Measurements from ENCODE around the gene KIF26B.

The KIF26B gene

DNA sequence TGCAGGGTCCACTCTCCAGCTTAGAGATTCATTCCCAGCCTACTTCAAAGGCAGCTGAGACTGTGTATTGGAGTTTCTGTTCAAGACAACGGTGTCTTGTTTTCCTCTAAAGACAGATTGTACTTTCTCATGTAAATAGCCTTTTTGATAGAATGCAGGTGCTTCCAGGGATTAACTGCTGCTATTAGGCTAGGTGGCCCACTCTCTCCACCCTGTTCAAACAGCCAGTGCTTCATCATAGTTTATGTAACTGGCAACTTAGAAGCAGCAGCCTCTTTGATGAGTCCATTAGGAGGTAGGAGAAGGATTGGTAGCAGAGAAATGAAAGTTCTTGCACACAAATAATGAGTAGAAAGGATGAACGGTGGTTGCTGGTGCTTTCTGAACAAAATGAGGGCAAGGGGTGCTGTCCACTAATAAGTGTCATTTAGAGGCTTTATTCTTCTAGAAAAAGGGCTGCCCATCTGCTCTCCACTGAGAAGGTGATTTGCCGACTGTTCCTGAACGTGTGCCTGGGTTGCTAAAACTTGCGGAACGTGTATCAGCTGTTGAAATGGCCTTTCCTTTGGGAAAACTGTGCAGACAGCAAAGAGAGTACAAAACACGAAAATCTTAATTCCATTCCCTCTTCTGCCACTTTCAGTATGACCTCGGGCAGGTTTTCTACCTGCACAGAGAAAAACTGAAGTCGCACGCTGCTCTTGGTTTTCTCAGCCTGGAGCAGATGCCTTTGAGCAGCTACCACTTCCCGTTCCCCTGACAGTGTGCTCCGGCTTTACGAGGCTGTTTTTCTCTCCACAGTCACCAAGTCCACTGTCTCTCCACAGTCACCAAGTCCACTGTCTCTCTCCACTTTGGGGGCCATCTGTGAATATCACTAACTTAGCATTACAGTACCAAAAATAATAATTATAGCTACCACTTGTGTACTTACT, 228.9 kb downstream of the KIF26B start:
- ChIA-PET POLR2A (interaction anchor here (0.9 kb wide), 1 partner anchor 230 kb away, joined by 3 read pairs; no protein-coding TSS in a partner anchor), CTCF (interaction anchor here (0.5 to 1.6 kb wide), 2 partner anchors 230 to 235 kb away, joined by 3 to 5 read pairs; no protein-coding TSS in a partner anchor)
- Histone ChIP-seq H3K36me3 (ENCODE audit: control insufficient read depth in 4 of 4, insufficient read depth in 4 of 4, low read length in 3 of 4) (no peaks in the 10 kb centered on the region), H3K27ac (ENCODE audit: insufficient read depth in 1 of 2, low read depth in 1 of 2, low read length in 2 of 2, poor library complexity in 1 of 2, severe bottlenecking in 2 of 2) (no peak overlapping the region), H3K4me3 (ENCODE audit: control insufficient read depth in 1 of 7, extremely low read depth in 1 of 7, insufficient read depth in 4 of 7, low read depth in 2 of 7, low read length in 6 of 7) (no peak overlapping the region), H3K9me3 (ENCODE audit: control extremely low read depth in 1 of 5, control insufficient read depth in 4 of 5, insufficient read depth in 2 of 5, low read depth in 1 of 5, low read length in 4 of 5) (no peaks in the 10 kb centered on the region), H3K27me3 (replicated peaks in 2 of 5; ENCODE audit: control insufficient read depth in 4 of 5, insufficient read depth in 5 of 5, low read length in 4 of 5) (peaks cover 0 to 9% (median 0%) of the 10 kb centered on the region in 5 experiments), H3K4me1 (ENCODE audit: control extremely low read depth in 1 of 4, control insufficient read depth in 4 of 4, insufficient read depth in 4 of 4, low read length in 3 of 4) (no peaks in the 10 kb centered on the region)
- peak in 2 of 3 donors; percentile 17 to 28 for DNase-seq
- WGBS (ENCODE audit: insufficient coverage) = 67% methylated on average over 12 of the region's 13 CpGs

DNA sequence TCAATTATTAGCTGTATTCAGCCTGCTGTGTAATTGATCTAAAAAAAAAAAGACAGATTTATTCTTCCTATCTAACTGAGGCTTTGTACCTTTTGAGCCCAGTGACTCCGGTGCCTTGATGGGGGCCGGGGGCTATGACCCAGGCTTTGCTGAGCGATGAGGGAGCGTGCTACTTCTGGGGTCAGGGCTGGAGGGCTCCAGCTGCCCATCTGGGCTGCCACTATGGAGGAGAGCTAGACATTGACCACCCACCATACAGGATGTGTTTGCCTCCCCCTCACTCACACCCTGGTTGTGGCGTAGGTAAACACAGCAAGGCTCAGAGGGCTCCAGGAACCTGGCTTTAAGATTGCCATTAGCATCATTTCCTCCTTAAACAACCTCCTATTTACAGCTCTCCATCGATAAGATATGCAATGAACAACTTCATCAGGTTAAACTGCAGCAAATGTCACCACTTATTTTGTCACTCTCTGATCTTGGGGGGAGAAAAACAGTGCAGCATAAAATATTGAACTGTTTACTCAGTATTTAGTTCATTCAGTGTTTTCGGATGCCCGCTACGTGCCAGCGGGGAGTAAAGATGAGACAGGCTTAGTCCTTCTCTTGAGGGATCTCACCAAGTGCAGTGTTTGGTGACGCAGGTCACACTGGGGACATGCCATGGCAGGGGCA, 231.6 kb downstream of the KIF26B start:
- POLR2A ChIA-PET = no interaction called here
- no peaks in the 10 kb centered on the region for H3K9me3 ChIP-seq (ENCODE audit: control extremely low read depth in 1 of 5, control insufficient read depth in 4 of 5, insufficient read depth in 2 of 5, low read depth in 1 of 5, low read length in 4 of 5)
- WGBS (ENCODE audit: insufficient coverage) = 88% methylated on average over 11 of the region's 11 CpGs
- H3K27me3 ChIP-seq (replicated peaks in 2 of 5; ENCODE audit: control insufficient read depth in 4 of 5, insufficient read depth in 5 of 5, low read length in 4 of 5) = peaks cover 0 to 12% (median 0%) of the 10 kb centered on the region in 5 experiments
- no peaks in the 10 kb centered on the region for H3K36me3 ChIP-seq (ENCODE audit: control insufficient read depth in 4 of 4, insufficient read depth in 4 of 4, low read length in 3 of 4)
- no peaks in the 10 kb centered on the region for H3K4me1 ChIP-seq (ENCODE audit: control extremely low read depth in 1 of 4, control insufficient read depth in 4 of 4, insufficient read depth in 4 of 4, low read length in 3 of 4)
- CTCF ChIA-PET = no interaction called here
- no peak for DNase-seq
- peak overlapping the region in 1 of 7 experiments; percentile 8 for H3K4me3 ChIP-seq (ENCODE audit: control insufficient read depth in 1 of 7, extremely low read depth in 1 of 7, insufficient read depth in 4 of 7, low read depth in 2 of 7, low read length in 6 of 7)
- no peak overlapping the region for H3K27ac ChIP-seq (ENCODE audit: insufficient read depth in 1 of 2, low read depth in 1 of 2, low read length in 2 of 2, poor library complexity in 1 of 2, severe bottlenecking in 2 of 2)

DNA sequence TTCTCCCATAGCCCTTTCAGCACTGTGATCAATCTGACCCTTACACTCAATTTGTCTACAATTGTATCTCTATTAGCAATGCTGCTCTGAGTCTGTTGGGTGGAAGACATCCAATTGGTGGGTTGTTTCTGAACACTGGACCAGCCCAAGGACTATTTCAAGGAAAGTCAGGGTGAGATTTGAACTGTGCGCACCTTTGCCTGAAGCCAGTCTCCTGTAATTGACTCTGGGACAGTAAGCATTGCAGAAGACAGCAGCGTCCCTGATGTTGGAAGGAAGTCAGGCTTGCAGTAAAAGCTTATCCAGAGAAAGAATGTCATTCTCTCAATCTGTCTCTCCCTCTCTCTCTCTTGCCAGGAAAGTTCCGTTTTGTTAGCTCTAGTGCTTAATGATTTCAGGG, 233.9 kb downstream of the KIF26B start:
- no peak overlapping the region for H3K4me3 ChIP-seq (ENCODE audit: control insufficient read depth in 1 of 7, extremely low read depth in 1 of 7, insufficient read depth in 4 of 7, low read depth in 2 of 7, low read length in 6 of 7)
- H3K27ac ChIP-seq (ENCODE audit: insufficient read depth in 1 of 2, low read depth in 1 of 2, low read length in 2 of 2, poor library complexity in 1 of 2, severe bottlenecking in 2 of 2) = no peak overlapping the region
- H3K9me3 ChIP-seq (ENCODE audit: control extremely low read depth in 1 of 5, control insufficient read depth in 4 of 5, insufficient read depth in 2 of 5, low read depth in 1 of 5, low read length in 4 of 5) = peaks cover 0 to 4% (median 0%) of the 10 kb centered on the region in 5 experiments
- no peak for DNase-seq
- H3K27me3 ChIP-seq (replicated peaks in 2 of 5; ENCODE audit: control insufficient read depth in 4 of 5, insufficient read depth in 5 of 5, low read length in 4 of 5) = peaks cover 0 to 12% (median 0%) of the 10 kb centered on the region in 5 experiments
- ChIA-PET POLR2A (no interaction called here), CTCF (interaction anchor here (1.3 kb wide), 1 partner anchor 235 kb away, joined by 3 read pairs; no protein-coding TSS in a partner anchor)
- no peaks in the 10 kb centered on the region for H3K36me3 ChIP-seq (ENCODE audit: control insufficient read depth in 4 of 4, insufficient read depth in 4 of 4, low read length in 3 of 4)
- H3K4me1 ChIP-seq (ENCODE audit: control extremely low read depth in 1 of 4, control insufficient read depth in 4 of 4, insufficient read depth in 4 of 4, low read length in 3 of 4) = no peaks in the 10 kb centered on the region
- 94% methylated on average over 2 of the region's 3 CpGs for WGBS (ENCODE audit: insufficient coverage)

- no peak overlapping the region for H3K27ac ChIP-seq (ENCODE audit: insufficient read depth in 1 of 2, low read depth in 1 of 2, low read length in 2 of 2, poor library complexity in 1 of 2, severe bottlenecking in 2 of 2)
- peaks cover 0 to 4% (median 0%) of the 10 kb centered on the region in 5 experiments for H3K9me3 ChIP-seq (ENCODE audit: control extremely low read depth in 1 of 5, control insufficient read depth in 4 of 5, insufficient read depth in 2 of 5, low read depth in 1 of 5, low read length in 4 of 5)
- CTCF ChIA-PET = no interaction called here
- H3K27me3 ChIP-seq (replicated peaks in 2 of 5; ENCODE audit: control insufficient read depth in 4 of 5, insufficient read depth in 5 of 5, low read length in 4 of 5) = peaks cover 0 to 9% (median 0%) of the 10 kb centered on the region in 5 experiments
- no peak for DNase-seq
- POLR2A ChIA-PET = no interaction called here
- no peaks in the 10 kb centered on the region for H3K4me1 ChIP-seq (ENCODE audit: control extremely low read depth in 1 of 4, control insufficient read depth in 4 of 4, insufficient read depth in 4 of 4, low read length in 3 of 4)
- no peaks in the 10 kb centered on the region for H3K36me3 ChIP-seq (ENCODE audit: control insufficient read depth in 4 of 4, insufficient read depth in 4 of 4, low read length in 3 of 4)
- WGBS (ENCODE audit: insufficient coverage) = 98% methylated on average over 7 of the region's 7 CpGs
- H3K4me3 ChIP-seq (ENCODE audit: control insufficient read depth in 1 of 7, extremely low read depth in 1 of 7, insufficient read depth in 4 of 7, low read depth in 2 of 7, low read length in 6 of 7) = no peak overlapping the region
These were observed 235.1 kb downstream of the KIF26B start for GRCh38 chr1:245389873-245390272.

DNA sequence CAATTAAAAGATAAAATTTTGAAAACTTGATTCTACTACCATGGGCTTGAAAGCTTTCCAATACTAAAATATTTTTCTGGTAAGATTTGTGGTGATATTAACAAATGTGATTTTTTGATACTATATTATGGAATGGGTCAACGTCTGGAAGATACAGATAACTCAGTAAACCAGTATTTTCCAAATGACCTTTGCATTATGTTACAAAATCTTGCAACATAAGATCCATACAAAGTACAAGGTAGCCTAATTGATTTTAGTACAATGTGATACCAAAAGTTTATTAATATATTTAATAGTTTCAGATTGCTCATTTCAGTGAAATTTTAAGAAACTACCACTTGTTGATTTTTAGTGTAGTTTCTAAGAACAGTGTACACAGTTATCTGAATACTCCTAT, 236.2 kb downstream of the KIF26B start:
- DNase-seq = no peak
- H3K27me3 ChIP-seq (replicated peaks in 2 of 5; ENCODE audit: control insufficient read depth in 4 of 5, insufficient read depth in 5 of 5, low read length in 4 of 5) = peaks cover 0 to 9% (median 0%) of the 10 kb centered on the region in 5 experiments
- no peaks in the 10 kb centered on the region for H3K4me1 ChIP-seq (ENCODE audit: control extremely low read depth in 1 of 4, control insufficient read depth in 4 of 4, insufficient read depth in 4 of 4, low read length in 3 of 4)
- WGBS (ENCODE audit: insufficient coverage) = no CpG with 5 or more reads among the region's 1 CpG
- ChIA-PET POLR2A (no interaction called here), CTCF (no interaction called here)
- H3K36me3 ChIP-seq (ENCODE audit: control insufficient read depth in 4 of 4, insufficient read depth in 4 of 4, low read length in 3 of 4) = no peaks in the 10 kb centered on the region
- no peak overlapping the region for H3K27ac ChIP-seq (ENCODE audit: insufficient read depth in 1 of 2, low read depth in 1 of 2, low read length in 2 of 2, poor library complexity in 1 of 2, severe bottlenecking in 2 of 2)
- peaks cover 0 to 4% (median 0%) of the 10 kb centered on the region in 5 experiments for H3K9me3 ChIP-seq (ENCODE audit: control extremely low read depth in 1 of 5, control insufficient read depth in 4 of 5, insufficient read depth in 2 of 5, low read depth in 1 of 5, low read length in 4 of 5)
- no peak overlapping the region for H3K4me3 ChIP-seq (ENCODE audit: control insufficient read depth in 1 of 7, extremely low read depth in 1 of 7, insufficient read depth in 4 of 7, low read depth in 2 of 7, low read length in 6 of 7)

DNA sequence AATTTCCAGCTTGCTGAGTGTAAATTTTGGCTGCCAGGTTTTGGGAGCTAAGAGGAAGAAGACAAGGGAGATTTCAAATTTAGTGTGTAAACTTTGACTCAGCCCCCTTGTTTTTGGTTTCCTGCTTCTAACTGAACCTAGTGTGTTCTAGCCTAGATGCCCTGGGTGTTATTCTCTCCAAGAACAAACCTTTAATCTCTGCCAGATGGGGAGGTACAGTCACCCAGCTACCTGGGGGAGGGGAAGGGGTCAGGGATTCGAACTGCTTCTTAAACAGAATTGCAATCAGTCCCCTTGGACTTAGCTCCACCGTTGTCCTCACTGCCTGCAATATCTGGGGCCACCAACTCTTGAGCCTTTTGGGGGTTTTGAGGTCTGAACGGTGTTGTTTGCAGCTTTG, 238.9 kb downstream of the KIF26B start:
- POLR2A ChIA-PET = no interaction called here

More for the DNA sequence above, 238.9 kb downstream of the KIF26B start:
- CTCF ChIA-PET = interaction anchor here (1.5 kb wide), 1 partner anchor 10 kb away, joined by 3 read pairs; no protein-coding TSS in a partner anchor
- Histone ChIP-seq H3K4me1 (ENCODE audit: control extremely low read depth in 1 of 4, control insufficient read depth in 4 of 4, insufficient read depth in 4 of 4, low read length in 3 of 4) (peaks cover 0 to 2% (median 0%) of the 10 kb centered on the region in 4 experiments), H3K27me3 (replicated peaks in 2 of 5; ENCODE audit: control insufficient read depth in 4 of 5, insufficient read depth in 5 of 5, low read length in 4 of 5) (peaks cover 0 to 3% (median 0%) of the 10 kb centered on the region in 5 experiments), H3K27ac (ENCODE audit: insufficient read depth in 1 of 2, low read depth in 1 of 2, low read length in 2 of 2, poor library complexity in 1 of 2, severe bottlenecking in 2 of 2) (no peak overlapping the region), H3K9me3 (ENCODE audit: control extremely low read depth in 1 of 5, control insufficient read depth in 4 of 5, insufficient read depth in 2 of 5, low read depth in 1 of 5, low read length in 4 of 5) (peaks cover 0 to 4% (median 0%) of the 10 kb centered on the region in 5 experiments), H3K36me3 (ENCODE audit: control insufficient read depth in 4 of 4, insufficient read depth in 4 of 4, low read length in 3 of 4) (no peaks in the 10 kb centered on the region), H3K4me3 (ENCODE audit: control insufficient read depth in 1 of 7, extremely low read depth in 1 of 7, insufficient read depth in 4 of 7, low read depth in 2 of 7, low read length in 6 of 7) (no peak overlapping the region)
- DNase-seq = no peak
- WGBS (ENCODE audit: insufficient coverage) = 91% methylated on average over 2 of the region's 3 CpGs

Measured in common myeloid progenitor, CD34-positive (primary cell).